Placental pericyte (primary cell): ENCODE results near the gene L3MBTL3. TPM values are rescaled to one million over a fixed set of nuclear protein-coding genes. Genes with fewer than 3 reads are reported as not detected.

ENCODE experiments used
- total RNA-seq: library from RNA; depleted of rRNA; stranded (reverse); fragments of >200 nt; gene quantifications from 2 replicates; pipeline ENCODE4 v1.2.3, GENCODE V29; 2012

Gene L3MBTL3
- total RNA-seq = 9.6 and 12.6 TPM in 2 replicates

GRCh38 chr6:130018292-130018743 lies at the start of gene L3MBTL3:
TSS of gene L3MBTL3 (plus strand) at chr6:130018581. CDS start at chr6:130042700, 24,119 bp downstream.

Other genes starting within 250 kb of the L3MBTL3 start
- 1.3 TPM in 1 of 2 replicates, not detected in the other for gene TMEM244, start 157.3 kb upstream of the L3MBTL3 start, total RNA-seq
- 9.6 and 21.0 TPM in 2 replicates for gene SAMD3, start 204.4 kb downstream of the L3MBTL3 start, total RNA-seq